GM11168 (cell line): ENCODE results near the gene CLCF1.

ENCODE experiments used
- in situ Hi-C: fragments of 300-500 bp; cut with MboI; formaldehyde crosslinking; loops from one replicate; pipeline ENCODE4 v1.12.0; 2022; ENCODE audit warnings: low sequenced_read_pairs; ENCODE audit not compliant: unreplicated experiment

CLCF1 gene

DNA sequence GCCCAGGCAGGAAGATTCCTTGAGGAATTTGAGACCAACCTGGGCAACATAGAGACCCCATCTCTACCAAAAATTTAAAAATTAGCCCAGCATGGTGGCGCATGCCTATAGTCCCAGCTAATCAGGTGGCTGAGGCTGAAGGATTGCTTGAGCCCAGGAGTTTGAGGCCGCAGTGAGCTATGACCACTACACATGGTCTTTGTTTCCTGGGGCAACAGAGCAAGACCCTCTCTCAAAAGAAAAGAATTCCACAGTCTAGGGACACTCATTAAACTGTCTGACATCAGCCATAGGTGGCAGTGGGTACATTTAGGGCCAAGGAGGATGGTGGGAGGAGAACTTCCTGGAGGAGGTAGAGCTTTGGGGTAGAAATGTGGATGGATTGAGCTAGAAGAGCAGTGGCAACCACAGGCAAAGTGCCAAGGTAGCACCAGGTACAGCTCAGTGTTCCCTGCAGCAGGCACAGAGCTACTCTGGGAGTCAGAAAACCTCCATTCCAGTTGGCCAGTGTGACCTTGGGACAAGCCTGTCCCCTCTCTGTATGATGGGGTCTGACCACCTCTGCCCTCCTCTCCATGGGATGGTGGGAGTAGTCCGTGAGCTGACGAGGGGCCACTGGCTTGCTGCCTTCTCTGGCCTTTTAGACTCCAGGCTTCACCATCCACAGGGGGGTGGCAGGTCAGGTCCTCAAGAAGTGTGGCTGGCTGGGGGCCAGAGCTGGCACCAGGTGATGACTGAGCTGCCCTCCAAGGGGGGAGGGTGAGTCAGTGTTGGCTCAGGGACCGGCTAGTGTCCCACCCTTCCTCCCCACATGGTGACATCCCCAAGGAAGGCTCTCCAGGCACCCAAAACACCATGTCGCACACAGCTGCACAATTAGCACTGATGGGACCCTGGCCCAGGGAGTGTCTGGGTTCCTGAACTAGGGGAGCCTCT is 3.7 kb upstream of the CLCF1 start:
- in situ Hi-C loops, result no loop called here

DNA sequence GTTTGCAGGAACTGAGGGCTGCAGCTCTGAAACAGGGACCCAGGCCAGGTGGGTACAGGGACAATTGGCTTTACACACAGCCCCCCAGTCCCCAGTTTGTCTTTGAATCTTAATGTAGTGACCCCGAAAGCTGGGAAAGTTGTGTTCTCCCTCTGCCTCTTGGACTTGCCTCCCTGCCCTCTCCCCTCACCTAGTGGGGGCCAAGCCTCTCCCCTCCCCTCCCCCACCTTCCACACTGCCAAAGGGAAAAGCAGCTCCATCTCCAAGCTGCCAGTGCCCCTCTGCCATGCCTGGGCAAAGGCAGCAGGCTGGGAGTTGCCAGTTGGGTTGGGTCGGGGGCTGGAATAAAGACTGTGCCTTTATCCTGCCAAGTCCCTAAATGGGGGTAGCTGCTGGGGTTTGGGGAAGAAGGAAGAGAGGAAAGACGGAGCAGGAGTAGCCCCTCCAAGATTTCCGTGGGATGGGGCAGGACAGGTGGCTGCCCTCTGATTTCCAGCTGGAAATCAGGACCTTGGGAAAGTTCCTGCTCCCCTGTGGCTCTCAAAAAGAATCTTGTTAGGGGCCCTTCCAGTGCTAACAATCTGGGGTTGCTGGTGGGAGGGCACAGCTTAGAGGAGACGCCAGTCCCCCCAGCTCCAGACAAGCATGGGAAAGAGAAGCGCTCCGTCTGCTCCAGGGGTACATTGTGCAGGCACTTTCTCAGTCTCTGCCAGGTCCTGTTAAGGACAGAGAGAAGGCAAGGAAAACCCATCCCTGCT is 2.8 kb upstream of the CLCF1 start:
- in situ Hi-C loops, result no loop called here

DNA sequence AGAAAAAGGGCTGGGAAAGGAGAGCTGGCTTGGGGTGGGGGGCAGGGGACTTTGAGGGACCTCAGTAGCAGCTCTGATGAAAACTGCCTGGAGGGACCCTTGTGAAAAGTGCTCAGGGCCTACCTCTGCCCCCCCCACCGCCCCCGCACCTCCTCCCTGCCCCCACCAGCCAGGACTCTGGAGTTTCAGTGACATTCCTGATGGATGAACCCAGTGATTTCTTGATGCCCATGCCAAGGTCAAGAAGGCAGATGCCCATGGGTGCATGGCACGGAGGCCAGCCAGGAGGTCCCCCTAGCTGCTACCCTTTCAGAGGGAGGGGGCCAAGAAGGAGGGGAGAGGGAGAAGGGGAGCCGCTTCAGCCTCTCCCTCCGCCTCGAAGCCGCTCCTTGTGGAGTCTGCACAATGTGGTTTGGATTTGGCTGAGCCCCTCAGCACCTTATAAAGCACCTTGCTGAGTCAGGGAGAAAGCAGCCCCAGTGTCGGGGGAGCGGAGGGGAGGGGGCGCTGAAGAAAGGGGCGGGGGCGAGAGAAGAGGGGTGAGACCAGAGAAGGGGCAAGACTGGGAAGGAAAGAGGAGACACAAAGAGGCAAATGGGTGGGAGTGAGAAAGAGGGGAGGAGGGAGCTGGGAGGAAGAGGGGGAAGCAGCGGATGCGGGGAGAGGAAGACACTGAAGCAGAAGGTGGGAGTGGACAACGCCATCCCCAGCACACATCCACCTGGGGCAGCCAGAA is 2.1 kb upstream of the CLCF1 start:
- in situ Hi-C loops, result no loop called here

DNA sequence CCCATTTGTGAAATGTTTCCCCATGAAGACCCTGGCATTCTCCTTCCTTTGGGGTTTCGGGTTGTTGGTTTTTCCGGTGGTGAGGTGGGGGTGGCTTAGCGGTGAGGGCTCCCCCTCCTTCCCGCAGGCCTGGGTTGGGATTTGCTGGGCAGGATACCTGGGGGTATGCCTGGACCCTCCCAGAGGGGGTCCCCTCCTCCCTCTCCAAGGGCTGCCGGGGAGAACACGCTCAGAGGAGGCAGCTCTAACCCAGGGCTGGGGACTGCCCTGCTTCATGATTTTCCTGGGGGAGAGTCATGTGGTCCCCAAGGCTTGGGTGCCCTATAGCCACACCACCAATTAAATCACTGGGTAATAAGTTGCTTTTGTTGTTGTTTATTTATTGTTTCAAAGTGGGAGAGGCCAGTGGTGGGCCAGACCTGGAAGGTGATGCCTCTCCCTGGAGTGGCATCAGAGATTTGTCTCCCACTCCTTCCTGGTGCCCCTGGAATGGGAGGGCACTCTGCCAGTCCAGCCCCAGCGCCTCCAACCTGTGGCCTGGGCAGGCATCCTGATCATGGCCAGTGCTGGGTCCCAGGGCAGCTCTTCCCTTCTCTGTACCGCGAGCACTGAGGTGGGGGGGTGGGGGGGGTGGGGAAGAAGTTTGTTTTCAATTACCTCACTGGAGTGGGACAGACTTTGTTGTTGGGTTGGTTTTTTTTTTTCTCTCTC is 1.3 kb upstream of the CLCF1 start:
- in situ Hi-C loops, result no loop called here

DNA sequence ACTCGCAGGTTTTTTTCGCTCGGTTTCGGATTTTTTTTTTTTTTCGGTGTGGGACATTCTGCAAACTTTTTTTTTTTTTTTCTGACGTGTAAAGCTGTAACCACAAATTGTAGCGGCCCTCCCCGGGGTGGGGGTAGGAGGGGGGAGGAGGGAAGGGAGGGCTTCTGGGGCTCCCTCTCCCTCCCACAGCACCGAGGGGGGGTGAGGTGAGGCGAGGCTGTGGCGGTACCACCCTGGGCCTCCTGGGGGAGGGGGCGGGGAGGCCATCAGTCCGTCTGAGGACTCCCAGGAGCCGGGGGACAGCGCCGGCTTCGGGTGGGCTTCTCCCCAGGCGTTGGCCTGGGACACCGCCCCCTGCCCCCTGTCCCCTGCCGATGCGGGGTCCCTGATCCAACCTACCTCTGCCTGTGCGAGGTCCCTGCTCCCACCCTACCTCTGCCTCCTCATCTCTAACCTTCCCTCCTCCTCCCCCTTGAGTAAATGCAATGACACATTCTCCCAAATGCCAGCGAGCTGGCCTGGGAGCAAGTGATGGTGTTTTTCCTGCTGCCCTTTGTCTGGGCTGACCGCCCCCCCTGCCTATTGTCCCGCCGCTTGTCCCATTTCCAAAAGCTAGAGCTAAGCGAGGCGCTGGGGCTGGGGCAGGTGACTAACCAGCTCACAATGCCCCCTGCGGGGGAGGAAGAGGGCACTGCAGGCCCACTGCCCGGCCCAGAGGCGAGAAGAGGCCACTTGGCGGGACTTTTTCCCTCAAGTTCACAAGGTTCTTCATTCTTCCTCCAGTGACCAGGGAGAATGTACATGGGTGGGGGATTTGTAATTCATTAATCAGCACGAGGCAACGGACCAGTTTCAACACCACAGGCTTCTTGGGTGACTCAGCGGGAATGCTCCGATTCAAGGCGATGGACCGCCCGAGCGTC is 511 bp upstream of the CLCF1 start:
- in situ Hi-C loops, result no loop called here

DNA sequence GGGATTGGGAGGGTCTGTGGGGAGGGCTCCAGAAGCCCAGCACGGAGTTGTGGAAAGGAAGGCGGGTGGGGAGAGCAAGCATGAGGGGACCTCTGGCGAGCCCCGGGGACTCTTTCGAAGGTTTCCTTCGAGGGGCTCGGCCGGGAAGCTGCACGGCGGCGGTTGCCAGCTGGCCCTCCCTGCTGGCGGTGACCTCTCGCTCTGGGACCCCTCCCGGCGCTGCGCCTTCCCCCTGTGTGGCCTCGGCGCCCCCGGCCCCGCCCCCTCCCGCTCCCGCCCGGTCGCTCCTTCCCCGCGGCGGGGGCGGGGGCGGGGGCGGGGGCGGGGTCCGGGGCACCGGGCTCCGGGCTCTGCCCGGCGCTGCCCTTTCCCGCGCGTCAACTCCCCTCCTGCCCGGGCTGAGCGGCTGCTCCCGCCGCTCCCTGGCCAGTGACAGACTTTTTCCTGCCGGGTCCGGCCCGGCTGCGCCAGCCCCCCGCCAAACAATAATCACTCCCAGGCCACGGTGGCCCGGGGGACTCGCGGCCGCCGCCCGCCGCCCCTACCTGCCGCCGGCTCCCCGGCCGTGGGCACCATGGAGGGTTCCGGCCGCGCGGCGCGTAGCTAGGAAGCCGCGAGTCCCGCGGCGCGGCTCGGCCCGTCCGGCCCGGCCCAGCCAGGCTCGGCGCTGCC is 941 bp downstream of the CLCF1 start:
- in situ Hi-C loops, result no loop called here

DNA sequence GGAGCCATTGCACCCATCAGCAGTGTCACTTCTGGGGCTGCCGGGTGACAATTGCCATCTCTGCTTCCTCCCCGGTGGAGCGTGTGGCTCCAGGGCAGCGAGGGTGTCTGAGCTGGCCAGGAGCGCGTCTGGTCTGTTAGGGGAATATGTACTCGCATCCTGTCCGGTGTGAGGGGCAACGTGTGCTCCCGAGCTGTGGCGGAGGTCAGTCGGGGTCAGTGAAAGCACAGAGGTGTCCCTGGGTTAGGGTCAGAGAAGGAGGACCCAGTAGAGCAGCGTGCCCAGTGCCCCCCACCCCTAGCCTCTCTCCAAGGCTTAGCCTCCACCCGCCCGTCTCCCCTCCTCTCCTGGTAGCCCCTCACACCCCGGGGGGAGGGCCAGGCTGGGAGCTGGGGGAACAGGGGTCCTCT is 1.5 kb downstream of the CLCF1 start:
- in situ Hi-C loops, result no loop called here

DNA sequence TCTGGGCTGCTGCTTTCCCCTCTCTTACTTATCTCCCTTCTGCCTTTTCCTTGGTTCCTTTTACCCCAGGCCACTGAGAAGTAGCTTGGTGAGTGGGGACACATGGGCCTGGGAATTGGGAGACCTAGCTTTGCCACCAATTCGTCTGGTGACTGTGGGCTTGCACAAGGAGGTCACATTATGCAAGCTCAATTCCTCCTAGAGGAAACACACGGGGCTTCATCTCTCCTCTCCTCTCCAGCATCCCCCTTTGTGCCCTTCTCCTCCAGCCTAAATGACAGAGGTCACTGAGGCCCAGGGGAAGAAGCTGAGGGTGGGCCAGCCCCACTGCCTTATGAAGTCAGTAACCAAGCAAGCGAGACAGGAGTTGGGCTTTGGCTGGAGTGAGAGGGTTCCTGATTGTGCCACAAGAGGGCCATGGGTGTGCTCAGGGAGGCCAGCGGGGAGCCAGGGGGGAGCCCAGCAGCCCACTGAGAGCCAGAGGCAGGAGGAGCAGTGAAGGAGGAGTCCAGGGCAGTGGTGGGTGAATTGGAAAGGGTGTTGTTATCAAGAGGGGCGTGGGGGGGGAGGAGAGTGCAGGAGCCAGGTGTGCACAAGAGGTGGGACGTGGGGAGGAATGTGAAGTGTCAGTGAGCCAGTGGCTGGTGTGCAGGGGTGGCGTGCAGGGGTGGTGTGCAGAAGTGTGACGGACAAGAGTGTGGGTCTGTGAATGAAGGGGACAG is 2.0 kb downstream of the CLCF1 start:
- in situ Hi-C loops, result no loop called here

DNA sequence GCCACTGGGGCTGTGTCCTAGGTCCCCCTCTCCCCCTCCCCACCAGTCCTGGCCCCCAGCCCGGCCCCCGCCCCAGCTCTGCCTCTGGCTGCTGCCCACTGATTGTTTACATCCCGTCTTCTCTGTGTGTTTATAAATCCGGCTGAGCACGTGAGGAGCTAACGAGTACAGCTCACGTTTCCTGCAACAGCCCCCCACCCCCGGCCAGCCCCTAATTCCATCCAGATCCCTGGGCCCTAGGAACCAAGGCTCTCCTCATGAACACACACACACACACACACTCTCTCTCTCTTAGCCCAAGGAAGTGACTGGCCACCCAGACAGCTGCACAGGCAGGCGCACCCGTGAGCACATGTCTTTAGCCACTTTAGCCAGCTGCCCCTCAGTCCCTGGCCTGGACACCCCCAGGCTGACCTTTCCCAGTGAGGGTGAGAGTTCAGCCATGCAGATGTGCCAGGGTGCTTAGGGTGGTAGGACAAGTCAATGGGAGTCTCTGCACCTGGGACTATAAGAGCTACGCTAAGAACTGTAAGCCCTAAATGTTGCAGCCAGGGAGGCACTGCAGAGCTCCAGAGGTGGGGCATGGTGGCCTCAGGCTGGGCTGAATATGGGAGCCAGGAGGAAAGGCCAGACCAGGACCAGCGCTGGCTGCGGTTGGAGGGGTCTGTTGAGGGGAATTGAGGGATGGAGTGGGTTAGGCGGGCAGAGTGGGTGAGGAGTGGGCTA is 2.9 kb downstream of the CLCF1 start:
- in situ Hi-C loops, result no loop called here

DNA sequence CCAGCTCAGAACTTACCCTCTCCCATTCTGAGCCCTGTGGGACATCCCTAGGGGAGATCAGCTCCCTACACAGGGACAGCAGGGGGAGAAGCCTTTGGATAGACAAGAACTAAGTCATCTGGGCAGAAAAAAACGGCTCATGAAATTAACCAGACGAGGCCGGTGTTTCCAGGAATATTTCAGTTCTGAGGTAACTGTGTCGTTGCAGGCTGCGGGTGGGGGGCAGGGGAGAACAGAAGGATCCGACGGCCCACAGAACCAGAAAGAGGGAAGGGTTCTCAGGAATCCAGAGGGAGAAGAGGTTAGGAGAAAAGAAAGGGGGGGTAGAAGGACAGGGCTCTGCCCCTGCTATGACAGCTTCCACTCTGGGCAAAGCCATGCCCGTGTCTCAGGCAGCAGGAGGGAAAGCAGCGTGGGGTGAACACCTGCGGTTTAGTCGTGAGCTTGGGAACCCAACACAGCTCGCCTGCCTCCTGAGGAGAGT is 3.6 kb downstream of the CLCF1 start:
- in situ Hi-C loops, result no loop called here

DNA sequence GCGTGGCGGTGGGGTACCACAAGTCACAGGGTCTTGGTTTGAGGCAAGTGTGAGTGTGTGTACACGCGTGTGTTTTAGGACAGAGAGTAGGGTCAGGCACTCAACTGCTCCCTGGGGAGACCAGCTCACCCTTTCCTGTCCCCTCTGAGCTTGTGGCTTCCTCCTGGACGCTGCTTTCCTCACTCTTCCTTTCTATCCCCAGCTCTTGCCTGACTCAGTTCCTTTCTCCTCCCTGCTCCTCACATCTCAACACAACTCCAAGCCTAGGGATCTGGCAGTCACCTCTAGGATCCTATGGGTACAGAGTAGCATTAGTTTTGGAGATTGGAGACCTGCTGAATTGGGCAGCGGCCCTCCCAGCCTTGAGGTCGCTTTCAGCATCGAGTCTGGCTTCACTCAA is 4.1 kb downstream of the CLCF1 start:
- in situ Hi-C loops, result no loop called here

DNA sequence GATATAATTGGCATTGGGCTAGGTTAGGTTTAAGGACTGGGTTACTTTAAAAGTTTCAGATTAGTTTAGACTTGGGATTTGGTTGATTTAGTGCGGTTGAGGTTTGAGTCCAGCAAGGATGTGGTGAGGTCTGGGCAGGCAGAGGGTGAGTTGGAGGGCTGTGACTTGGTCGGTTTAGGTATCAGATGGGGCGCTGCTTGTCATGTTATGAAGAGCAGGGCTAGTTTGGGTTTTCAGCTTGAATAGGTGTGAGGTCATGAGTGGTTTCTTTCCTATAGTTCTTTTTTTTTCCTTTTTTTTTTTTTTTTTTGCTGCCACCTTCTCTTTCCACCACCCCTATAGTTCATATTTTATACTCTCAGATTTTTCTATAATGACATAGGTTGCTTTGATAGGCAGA is 4.8 kb downstream of the CLCF1 start:
- in situ Hi-C loops, result no loop called here

DNA sequence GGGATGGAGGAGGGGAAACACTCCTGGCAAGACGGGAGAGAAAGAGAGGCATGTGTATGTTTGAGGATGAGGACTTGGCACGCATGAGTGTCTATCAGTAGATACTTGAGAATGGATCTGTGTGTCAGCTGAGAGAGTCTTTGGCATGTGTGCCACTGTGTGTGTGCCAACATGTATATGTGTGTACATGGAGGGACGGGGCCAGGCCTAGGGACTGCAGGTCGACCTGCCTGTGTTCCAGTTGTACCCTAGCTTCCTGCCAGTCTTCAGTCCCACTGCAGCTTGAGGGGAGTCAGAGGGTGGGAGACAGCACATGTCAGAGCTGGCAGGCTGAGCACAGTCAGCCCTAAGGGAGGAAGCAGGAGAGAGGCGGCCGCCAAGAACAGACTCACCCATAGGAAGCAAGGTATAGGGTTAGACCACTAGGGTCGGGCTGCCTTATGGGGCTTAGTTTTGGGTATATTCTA is 5.6 kb downstream of the CLCF1 start:
- in situ Hi-C loops, result no loop called here

DNA sequence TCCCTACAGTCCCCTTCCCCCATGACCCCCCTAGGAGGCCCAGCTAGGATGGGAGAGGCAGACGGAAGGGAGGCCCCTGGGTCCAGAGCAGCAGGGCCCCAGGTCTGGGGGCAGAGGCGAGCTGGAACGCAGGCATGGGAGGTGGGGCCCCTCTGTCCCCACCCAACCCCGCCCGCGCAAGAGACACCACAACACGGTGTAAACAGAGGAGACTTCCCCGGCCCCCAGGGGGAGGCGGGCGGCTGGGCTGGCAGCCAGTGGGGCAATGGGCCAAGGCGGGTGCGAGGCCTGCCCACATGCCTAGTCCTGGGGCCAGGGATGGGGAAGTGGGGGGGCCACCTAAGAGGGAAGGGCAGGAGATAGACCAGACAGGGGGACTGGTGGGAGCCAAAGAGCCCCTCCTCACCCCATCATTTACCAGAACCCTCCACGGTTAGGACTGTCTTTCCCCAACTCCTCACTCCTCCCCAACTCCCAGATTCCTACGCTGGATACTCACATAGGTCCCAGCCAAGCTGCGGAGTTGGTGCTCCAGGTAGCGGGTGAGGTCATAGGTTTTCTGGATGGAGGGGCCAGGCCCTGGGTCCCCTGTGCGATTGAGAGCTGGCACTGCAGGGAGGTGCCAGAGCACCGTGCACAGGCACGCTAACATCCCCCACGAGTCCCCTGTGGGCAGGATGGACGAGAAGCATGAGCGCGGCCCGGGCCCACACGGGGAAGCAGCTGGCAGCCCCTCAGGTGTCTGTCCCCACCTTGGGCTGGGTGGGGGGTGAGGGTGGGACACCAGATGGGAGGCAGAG is 6.2 kb downstream of the CLCF1 start:
- in situ Hi-C loops, result no loop called here

DNA sequence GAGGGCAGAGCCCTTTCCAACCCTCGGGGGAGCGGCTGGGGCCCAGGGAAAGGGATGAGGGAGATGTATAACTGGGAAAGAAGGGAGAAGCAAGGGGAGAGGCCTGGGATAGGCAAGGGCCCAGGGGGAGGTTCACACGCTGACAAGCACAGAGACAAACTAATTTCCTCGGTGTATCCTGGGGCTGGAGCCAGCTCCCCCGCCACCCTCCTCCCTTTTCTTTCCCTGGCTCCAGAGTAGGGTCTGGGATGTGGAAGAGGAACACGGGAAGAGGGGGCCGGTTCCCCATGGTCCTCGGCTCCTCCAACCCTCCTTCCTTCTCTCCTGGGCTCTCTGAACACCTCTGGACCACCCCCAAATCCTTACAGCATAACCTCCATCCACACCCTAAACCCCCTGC is 6.9 kb downstream of the CLCF1 start:
- in situ Hi-C loops, result no loop called here

DNA sequence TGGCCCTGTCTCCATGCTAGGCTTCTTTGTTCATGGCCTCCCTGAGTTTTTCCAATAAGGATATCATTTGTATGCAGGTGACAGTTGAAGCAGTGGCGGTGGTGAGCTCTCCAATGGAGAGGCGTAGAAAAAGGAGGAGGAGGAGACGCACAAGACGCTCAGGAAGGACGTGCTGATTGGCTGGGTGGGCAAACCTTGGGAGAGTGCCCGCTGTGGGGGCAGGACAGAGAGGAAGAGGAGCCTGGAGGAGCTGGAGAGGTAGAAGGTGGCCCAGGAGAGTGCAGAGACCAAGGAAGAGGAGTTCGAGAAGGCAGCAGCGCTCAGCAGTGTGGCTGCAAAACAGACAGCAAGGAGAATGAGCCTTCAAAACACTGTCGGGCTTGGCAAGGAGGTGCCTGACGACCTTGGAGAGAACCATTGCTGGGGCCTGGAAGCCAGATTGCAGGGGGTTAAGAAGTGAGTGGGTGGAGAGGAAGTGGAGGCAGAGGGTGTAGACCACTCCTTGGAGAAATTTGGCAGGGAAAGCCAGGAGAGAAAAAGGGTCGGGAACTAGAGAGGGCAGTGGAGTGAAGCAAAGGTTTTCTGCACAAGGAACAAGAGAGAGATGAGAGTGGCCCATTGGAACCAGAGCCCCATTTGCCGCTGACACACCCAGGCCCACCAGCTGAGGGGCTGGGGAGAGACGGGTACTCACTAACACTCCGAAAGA is 7.5 kb downstream of the CLCF1 start:
- in situ Hi-C loops, result no loop called here
